GM19452 (cell line): ENCODE measurements around the gene LIAS.
"Not testable (repeated sequence)": the region's sequence is repeated elsewhere in the genome, so short reads cannot be mapped to it uniquely, and the experiment has no call there.

Experiments used
- ATAC-seq: cut with Tn5 transposase; IDR thresholded peaks from one replicate; pipeline ENCODE4 v1.9.1; 2021; ENCODE audit not compliant: unreplicated experiment

The LIAS gene

GRCh38 chr4:39495446-39496213 is 36.8 kb downstream of the LIAS start:
- ATAC-seq = no peak

- ATAC-seq = no peak
Measured at GRCh38 chr4:39497909-39498726, 39.3 kb downstream of the LIAS start.

- no peak for ATAC-seq
Measured at GRCh38 chr4:39498727-39499020, 39.8 kb downstream of the LIAS start.

GRCh38 chr4:39502019-39502663 is 43.3 kb downstream of the LIAS start:
- no peak for ATAC-seq

- not testable (repeated sequence) for ATAC-seq
Measured at GRCh38 chr4:39502664-39503035, 43.8 kb downstream of the LIAS start.

- ATAC-seq = no peak
Measured at GRCh38 chr4:39504538-39504937, 45.7 kb downstream of the LIAS start.

- ATAC-seq = no peak
Measured at GRCh38 chr4:39505581-39505980, 46.7 kb downstream of the LIAS start.

GRCh38 chr4:39510348-39510929 is 51.6 kb downstream of the LIAS start:
- ATAC-seq = no peak

GRCh38 chr4:39514266-39514665 is 55.4 kb downstream of the LIAS start:
- not testable (repeated sequence) for ATAC-seq

- no peak for ATAC-seq
Measured at GRCh38 chr4:39514888-39515401, 56.1 kb downstream of the LIAS start.

- not testable (repeated sequence) for ATAC-seq
Measured at GRCh38 chr4:39515669-39516401, 57.0 kb downstream of the LIAS start.

GRCh38 chr4:39516407-39516966 is 57.6 kb downstream of the LIAS start:
- ATAC-seq = no peak

- ATAC-seq = no peak
Measured at GRCh38 chr4:39518484-39518883, 59.6 kb downstream of the LIAS start.

GRCh38 chr4:39521253-39521919 is 62.5 kb downstream of the LIAS start:
- ATAC-seq = no peak

- no peak for ATAC-seq
Measured at GRCh38 chr4:39522068-39522467, 63.2 kb downstream of the LIAS start.

- ATAC-seq = no peak
Measured at GRCh38 chr4:39524161-39524957, 65.5 kb downstream of the LIAS start.

GRCh38 chr4:39525822-39526690 is 67.2 kb downstream of the LIAS start:
- no peak for ATAC-seq

GRCh38 chr4:39526765-39527295 is 68.0 kb downstream of the LIAS start:
- ATAC-seq = no peak
